ENCODE measurements around the gene KSR1. TPM values are rescaled to one million over a fixed set of nuclear protein-coding genes. Genes with fewer than 3 reads are reported as not detected.

Gene KSR1
- total and polyA plus RNA-seq, 2 of the 8 experiments (the other 6 are each of a cell fraction or from before 2014, with no cell fraction given) = 14.1 to 34.7 TPM

DNA sequence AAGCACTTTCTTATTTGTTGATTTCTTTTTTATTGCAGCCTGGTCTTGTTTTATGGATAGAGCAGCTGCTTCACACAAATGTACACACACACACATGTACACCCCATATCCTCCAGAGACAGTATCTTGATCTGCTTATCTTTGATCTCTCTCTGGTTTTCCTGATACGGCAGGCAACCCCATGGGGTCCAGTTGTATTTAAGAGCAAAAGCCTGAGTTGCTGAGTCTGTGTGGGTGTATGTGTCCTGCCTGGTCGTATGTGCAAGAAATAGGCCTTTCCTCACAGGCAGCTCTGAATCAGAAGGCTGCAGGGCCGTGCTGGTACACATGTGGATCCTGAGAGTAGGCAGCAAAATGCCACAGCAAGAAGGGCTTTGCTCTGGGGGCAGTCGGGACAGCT lies 160.2 kb downstream of the KSR1 start:
- Histone ChIP-seq H3K4me2 (ENCODE audit: insufficient read depth in 1 of 2, low read depth in 2 of 2, low read length in 2 of 2) (no peak overlapping the region), H2AFZ (ENCODE audit: low read length) (no peak overlapping the region), H4K5ac (ENCODE audit: insufficient read length, low read depth, low read length) (no peak overlapping the region), H3K79me2 (ENCODE audit: control insufficient read depth in 1 of 2, insufficient read depth in 2 of 2, low read length in 2 of 2) (no peaks in the 10 kb centered on the region), H3K23me2 (ENCODE audit: low read depth, low read length) (no peaks in the 10 kb centered on the region), H2BK20ac (ENCODE audit: low read length) (no peak overlapping the region), H4K20me1 (replicated peaks in 1 of 2; ENCODE audit: control insufficient read depth in 1 of 2, insufficient read depth in 2 of 2, low read length in 2 of 2) (peaks cover 0 to 2% of the 10 kb centered on the region in 2 experiments), H3K14ac (ENCODE audit: insufficient read length) (no peak overlapping the region), H3K27me3 (replicated peaks in 1 of 4; ENCODE audit: control insufficient read depth in 3 of 4, extremely low read depth in 1 of 4, insufficient read depth in 3 of 4, low read length in 3 of 4) (no peaks in the 10 kb centered on the region), H2BK15ac (ENCODE audit: low read length) (no peak overlapping the region), H4K91ac (replicated peaks; ENCODE audit: insufficient read length, low read length) (no peak overlapping the region), H3K4me1 (replicated peaks in 1 of 4; ENCODE audit: control insufficient read depth in 3 of 4, insufficient read depth in 4 of 4, low read length in 3 of 4) (no peaks in the 10 kb centered on the region), H3K79me1 (ENCODE audit: low read depth, low read length) (no peaks in the 10 kb centered on the region), H3K9ac (replicated peaks in 1 of 4; ENCODE audit: extremely low read depth in 1 of 4, low read depth in 3 of 4, low read length in 3 of 4) (no peak overlapping the region), H3K36me3 (ENCODE audit: control insufficient read depth in 2 of 4, insufficient read depth in 4 of 4, low read length in 3 of 4) (peaks cover 6 to 14% (median 14%) of the 10 kb centered on the region in 4 experiments; a peak in 7 of 8 replicates), H3K18ac (ENCODE audit: extremely low read depth, low read length) (no peak overlapping the region), H2BK12ac (ENCODE audit: low read depth, low read length) (no peak overlapping the region), H2BK5ac (ENCODE audit: low read depth, low read length) (no peak overlapping the region), H3K56ac (replicated peaks; ENCODE audit: insufficient read length, low read depth, low read length) (no peak overlapping the region), H3K4ac (replicated peaks; ENCODE audit: insufficient read length, low read depth, low read length) (no peak overlapping the region), H3K27ac (ENCODE audit: low read depth, low read length) (no peak overlapping the region), H4K8ac (ENCODE audit: extremely low read depth, insufficient read depth, low read length) (no peak overlapping the region), H3K23ac (ENCODE audit: insufficient read length) (no peak overlapping the region), H3K4me3 (ENCODE audit: extremely low read depth in 1 of 4, insufficient read depth in 2 of 4, low read depth in 3 of 4, low read length in 4 of 4) (no peak overlapping the region), H2AK5ac (ENCODE audit: low read depth, low read length) (no peak overlapping the region), H2BK120ac (replicated peaks; ENCODE audit: low read depth, low read length) (no peak overlapping the region), H3K9me3 (ENCODE audit: insufficient read depth in 2 of 2, low read depth in 1 of 2, low read length in 1 of 2) (no peaks in the 10 kb centered on the region)
- ChIA-PET POLR2A (ENCODE audit: partially characterized antibody) (no interaction called here), CTCF (ENCODE audit: partially characterized antibody) (interaction anchor here (0.7 to 4.0 kb wide), 3 partner anchors 13 to 236 kb away, joined by 3 to 19 read pairs (median 16); no protein-coding TSS in a partner anchor)
- WGBS, 2 experiments (ENCODE audit: extremely low coverage in 1 of 2, insufficient coverage in 1 of 2, insufficient read length in 1 of 2, insufficient replicate concordance in 2 of 2, low coverage in 1 of 2, low lambda C conversion rate in 2 of 2, missing lambda C conversion rate in 1 of 2) = 89% methylated on average over 4 of the region's 4 CpGs; no CpG with 5 or more reads in 1 of the 2 experiments
- no peak for TF ChIP-seq SP1 (IDR thresholded peaks at IDR 0.05; ENCODE audit: low read depth, low read length)
- TF ChIP-seq FOSL1 (IDR thresholded peaks at IDR 0.05; ENCODE audit: insufficient read depth, low read depth, low read length) = no peak
- FAIRE-seq (no peak), DNase-seq (ENCODE audit: low read depth in 1 of 2, low spot score in 2 of 2) (no peak)

Measured in H1 (cell line).